ENCODE measurements around the gene C2.
"Not testable (repeated sequence)": the region's sequence is repeated elsewhere in the genome, so short reads cannot be mapped to it uniquely, and the experiment has no call there.

C2 gene

GRCh38 chr6:31927863-31928671 is 550 bp downstream of the C2 start:
- DNase-seq, result no peak

DNA sequence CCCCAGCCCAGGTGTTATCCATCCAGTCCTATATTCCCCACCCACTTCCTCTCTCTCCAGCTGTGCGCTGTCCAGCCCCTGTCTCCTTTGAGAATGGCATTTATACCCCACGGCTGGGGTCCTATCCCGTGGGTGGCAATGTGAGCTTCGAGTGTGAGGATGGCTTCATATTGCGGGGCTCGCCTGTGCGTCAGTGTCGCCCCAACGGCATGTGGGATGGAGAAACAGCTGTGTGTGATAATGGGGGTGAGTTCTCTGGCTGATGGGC is 1.1 kb downstream of the C2 start:
- DNase-seq, result no peak

DNA sequence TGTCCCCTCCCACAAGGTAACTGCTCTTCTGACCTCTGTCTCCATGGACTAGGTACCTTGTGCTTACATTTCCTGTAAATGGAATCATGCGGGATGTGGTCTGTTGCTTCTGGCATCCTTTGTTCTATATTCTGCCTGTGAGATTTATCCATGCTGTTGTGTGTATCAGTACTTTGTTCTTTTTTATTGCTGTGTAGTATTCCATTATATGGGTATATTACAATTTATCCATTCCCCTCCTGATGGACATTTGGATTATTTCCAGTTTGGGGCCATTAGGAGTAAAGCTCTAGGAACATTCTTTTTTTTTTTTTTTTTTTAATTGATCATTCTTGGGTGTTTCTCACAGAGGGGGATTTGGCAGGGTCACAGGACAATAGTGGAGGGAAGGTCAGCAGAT is 3.4 kb downstream of the C2 start:
- no peak for DNase-seq

GRCh38 chr6:31932137-31932536 is 4.6 kb downstream of the C2 start:
- DNase-seq, result not testable (repeated sequence)

DNA sequence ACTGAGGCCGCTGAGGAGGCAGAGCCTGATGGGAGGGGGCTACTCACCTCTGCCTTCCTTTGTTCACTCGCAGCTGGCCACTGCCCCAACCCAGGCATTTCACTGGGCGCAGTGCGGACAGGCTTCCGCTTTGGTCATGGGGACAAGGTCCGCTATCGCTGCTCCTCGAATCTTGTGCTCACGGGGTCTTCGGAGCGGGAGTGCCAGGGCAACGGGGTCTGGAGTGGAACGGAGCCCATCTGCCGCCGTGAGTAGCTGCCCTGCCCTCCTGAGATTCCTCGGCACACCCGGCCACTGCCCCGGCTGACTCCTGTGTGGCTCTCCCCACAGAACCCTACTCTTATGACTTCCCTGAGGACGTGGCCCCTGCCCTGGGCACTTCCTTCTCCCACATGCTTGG is 6.0 kb downstream of the C2 start:
- no peak for DNase-seq

- DNase-seq, result no peak
These were observed 7.5 kb downstream of the C2 start for GRCh38 chr6:31935021-31935420.

DNA sequence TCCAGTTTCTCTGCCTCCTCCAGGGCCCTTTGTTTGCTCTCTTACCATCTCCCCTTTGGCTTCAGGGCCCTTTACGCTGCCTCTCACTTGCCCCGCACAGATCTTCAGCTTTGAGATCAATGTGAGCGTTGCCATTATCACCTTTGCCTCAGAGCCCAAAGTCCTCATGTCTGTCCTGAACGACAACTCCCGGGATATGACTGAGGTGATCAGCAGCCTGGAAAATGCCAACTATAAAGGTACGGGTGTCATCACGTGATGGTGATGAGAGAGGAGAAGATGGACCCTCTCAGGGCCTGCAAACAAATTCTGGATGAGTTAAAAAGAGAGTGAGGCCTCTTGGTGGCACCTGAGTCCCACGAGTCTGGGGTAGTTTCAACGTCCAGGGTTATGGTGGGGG is 8.3 kb downstream of the C2 start:
- no peak for DNase-seq

DNA sequence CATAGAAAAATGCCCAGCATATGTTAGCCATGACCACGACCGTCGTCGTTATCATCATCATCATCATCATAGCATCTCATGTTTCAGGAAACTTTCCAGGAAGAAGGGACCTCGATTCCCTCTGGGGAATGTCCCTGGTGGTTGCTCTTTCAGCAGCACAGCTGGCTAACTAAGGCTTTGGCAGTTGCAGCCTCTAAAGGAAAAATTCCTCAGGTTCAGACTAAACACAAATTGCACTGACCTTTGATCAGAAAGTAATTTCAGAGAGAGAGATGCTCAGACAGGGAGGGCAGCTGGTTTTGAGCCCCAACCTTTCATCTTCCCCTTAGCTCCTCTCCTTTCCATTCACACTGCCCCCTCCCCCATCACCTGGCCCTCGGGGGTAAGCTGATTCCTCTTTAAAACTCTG is 12.7 kb downstream of the C2 start:
- no peak for DNase-seq

GRCh38 chr6:31943742-31944141 is 16.2 kb downstream of the C2 start:
- no peak for DNase-seq

DNA sequence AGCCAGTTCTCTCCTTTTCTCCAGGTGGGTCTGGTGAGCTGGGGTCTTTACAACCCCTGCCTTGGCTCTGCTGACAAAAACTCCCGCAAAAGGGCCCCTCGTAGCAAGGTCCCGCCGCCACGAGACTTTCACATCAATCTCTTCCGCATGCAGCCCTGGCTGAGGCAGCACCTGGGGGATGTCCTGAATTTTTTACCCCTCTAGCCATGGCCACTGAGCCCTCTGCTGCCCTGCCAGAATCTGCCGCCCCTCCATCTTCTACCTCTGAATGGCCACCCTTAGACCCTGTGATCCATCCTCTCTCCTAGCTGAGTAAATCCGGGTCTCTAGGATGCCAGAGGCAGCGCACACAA is 17.6 kb downstream of the C2 start:
- DNase-seq, result no peak

- no peak for DNase-seq
These were observed 18.2 kb downstream of the C2 start, which contains the start of gene CFB for GRCh38 chr6:31945507-31946369. CFB (plus strand) TSS chr6:31946095; CDS start chr6:31946222, 127 bp downstream.

GRCh38 chr6:31946370-31946885 is 18.9 kb downstream of the C2 start:
- no peak for DNase-seq

DNA sequence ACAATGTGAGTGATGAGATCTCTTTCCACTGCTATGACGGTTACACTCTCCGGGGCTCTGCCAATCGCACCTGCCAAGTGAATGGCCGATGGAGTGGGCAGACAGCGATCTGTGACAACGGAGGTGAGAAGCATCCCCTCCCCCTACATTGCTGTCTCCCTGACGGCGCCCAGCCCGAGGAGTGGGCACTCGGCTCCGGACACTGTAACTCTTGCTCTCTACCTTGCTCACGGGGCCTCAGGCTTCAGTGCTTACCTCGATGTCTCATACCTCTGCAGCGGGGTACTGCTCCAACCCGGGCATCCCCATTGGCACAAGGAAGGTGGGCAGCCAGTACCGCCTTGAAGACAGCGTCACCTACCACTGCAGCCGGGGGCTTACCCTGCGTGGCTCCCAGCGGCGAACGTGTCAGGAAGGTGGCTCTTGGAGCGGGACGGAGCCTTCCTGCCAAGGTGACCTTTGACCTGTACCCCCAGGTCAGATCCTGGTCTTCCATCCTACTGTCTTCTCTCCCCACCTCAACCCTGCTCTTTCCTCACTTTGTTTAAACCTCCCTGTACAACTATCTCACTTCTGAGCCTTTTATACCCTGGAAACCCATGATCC is 19.7 kb downstream of the C2 start:
- no peak for DNase-seq

GRCh38 chr6:31947864-31948263 is 20.3 kb downstream of the C2 start:
- no peak for DNase-seq

DNA sequence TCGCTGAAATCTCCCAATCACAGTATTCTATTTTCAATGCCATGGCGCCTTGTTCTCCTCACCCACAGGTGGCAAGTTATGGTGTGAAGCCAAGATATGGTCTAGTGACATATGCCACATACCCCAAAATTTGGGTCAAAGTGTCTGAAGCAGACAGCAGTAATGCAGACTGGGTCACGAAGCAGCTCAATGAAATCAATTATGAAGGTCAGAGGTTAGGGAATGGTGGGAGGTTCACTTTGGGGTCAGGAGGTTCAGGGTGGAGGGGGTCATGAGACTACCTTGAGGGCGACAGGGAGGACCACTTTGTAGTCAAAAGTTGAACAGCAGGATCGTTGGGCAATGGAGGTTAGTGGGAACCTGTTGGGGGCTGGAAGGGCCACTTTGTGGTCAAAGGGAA is 20.8 kb downstream of the C2 start:
- no peak for DNase-seq

- DNase-seq, result no peak
These were observed 21.4 kb downstream of the C2 start for GRCh38 chr6:31948753-31949413.

DNA sequence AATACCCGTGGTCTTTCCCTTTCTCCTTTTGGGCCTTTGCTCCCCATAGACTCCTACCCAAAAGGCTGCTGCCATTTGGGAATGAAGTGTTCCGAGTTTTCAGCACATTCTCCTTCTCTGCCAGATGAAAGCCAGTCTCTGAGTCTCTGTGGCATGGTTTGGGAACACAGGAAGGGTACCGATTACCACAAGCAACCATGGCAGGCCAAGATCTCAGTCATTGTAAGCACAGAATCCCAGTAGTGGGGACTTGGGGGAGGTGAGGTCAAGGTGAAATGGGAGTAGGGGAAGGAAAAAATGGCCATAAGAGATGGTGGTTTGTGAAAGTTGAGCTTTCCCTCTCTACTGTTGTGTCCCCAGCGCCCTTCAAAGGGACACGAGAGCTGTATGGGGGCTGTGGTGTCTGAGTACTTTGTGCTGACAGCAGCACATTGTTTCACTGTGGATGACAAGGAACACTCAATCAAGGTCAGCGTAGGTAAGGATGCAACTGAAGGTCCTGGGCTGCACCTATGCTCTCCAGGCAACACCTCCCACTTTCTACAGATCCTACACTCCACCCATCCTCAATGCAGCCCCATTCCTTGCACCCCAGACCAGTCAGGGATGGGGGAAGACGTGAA is 22.5 kb downstream of the C2 start:
- no peak for DNase-seq

- DNase-seq, result peak; percentile 22
These were observed 24.8 kb downstream of the C2 start for GRCh38 chr6:31952140-31952805.

GRCh38 chr6:31952890-31953289 is 25.4 kb downstream of the C2 start:
- no peak for DNase-seq

GRCh38 chr6:31954511-31954910 is 27.0 kb downstream of the C2 start:
- no peak for DNase-seq

- no peak for DNase-seq
These were observed 29.3 kb downstream of the C2 start for GRCh38 chr6:31956796-31957195.

GRCh38 chr6:31958412-31958740 is 30.9 kb downstream of the C2 start:
- DNase-seq, result no peak

Data from COR-L47 (cell line).